ENCODE measurements around the gene YOD1.
"Not testable (repeated sequence)": the region's sequence is repeated elsewhere in the genome, so short reads cannot be mapped to it uniquely, and the experiment has no call there.

GRCh38 chr1:207041397-207041796, 9.6 kb downstream of the YOD1 start:
- not testable (repeated sequence) for TF ChIP-seq CTCF (IDR thresholded peaks at IDR 0.05; ENCODE audit: borderline replicate concordance, extremely low read depth, low read length, poor library complexity, severe bottlenecking); EZH2 (IDR thresholded peaks at IDR 0.05; ENCODE audit: borderline replicate concordance, low read depth, low read length, severe bottlenecking)
